ENCODE measurements around the gene C10orf143. TPM values are rescaled to one million over a fixed set of nuclear protein-coding genes. Genes with fewer than 3 reads are reported as not detected.
A peak's percentile ranks its signal among the peaks of the same experiment; 100 is the strongest.
"Not testable (repeated sequence)": the region's sequence is repeated elsewhere in the genome, so short reads cannot be mapped to it uniquely, and the experiment has no call there.

C10orf143 gene
- total RNA-seq, 2 experiments from 2014 or later = 5.5 to 5.8 TPM

- Mint-ChIP-seq H3K36me3 (ENCODE audit: low read depth) (peaks cover 12% of the 10 kb centered on the region), H3K4me3 (peak overlapping the region; percentile 88), H3K27ac (peak overlapping the region; percentile 75), H3K4me1 (peaks cover 36% of the 10 kb centered on the region), H3K9me3 (no peaks in the 10 kb centered on the region), H3K27me3 (peaks cover 18% of the 10 kb centered on the region)
- peak; percentile 7 for DNase-seq
- ChIA-PET CTCF (interaction anchor here (0.6 to 4.2 kb wide), 6 partner anchors 8 to 36 kb away, joined by 3 to 18 read pairs (median 4); partner anchors contain the start of gene C10orf143), POLR2A (interaction anchor here (0.6 to 1.1 kb wide), 3 partner anchors 25 to 42 kb away, joined by 3 to 9 read pairs (median 7); partner anchors contain the start of gene C10orf143)
Observed at GRCh38 chr10:130135676-130136225, 25.1 kb upstream of the C10orf143 start.

- Mint-ChIP-seq H3K36me3 (ENCODE audit: low read depth) (no peaks in the 10 kb centered on the region), H3K4me3 (no peak overlapping the region), H3K9me3 (no peaks in the 10 kb centered on the region), H3K27ac (no peak overlapping the region), H3K27me3 (peaks cover 40% of the 10 kb centered on the region), H3K4me1 (peaks cover 7% of the 10 kb centered on the region)
- POLR2A ChIA-PET = no interaction called here
- DNase-seq = no peak
- CTCF ChIA-PET = no interaction called here
Observed at GRCh38 chr10:130128922-130129321, 18.3 kb upstream of the C10orf143 start.

- no peak overlapping the region for H3K27ac Mint-ChIP-seq
- no peak overlapping the region for H3K4me3 Mint-ChIP-seq
- POLR2A ChIA-PET = interaction anchor here (1.0 kb wide), 1 partner anchor 9 kb away, joined by 4 read pairs; no protein-coding TSS in a partner anchor
- H3K36me3 Mint-ChIP-seq (ENCODE audit: low read depth) = no peaks in the 10 kb centered on the region
- H3K4me1 Mint-ChIP-seq = peaks cover 7% of the 10 kb centered on the region
- peaks cover 43% of the 10 kb centered on the region for H3K27me3 Mint-ChIP-seq
- CTCF ChIA-PET = interaction anchor here (0.8 to 3.7 kb wide), 9 partner anchors 8 to 275 kb away, joined by 3 to 26 read pairs (median 3); partner anchors contain the start of genes C10orf143 and GLRX3
- no peak for DNase-seq
- no peaks in the 10 kb centered on the region for H3K9me3 Mint-ChIP-seq
Observed at GRCh38 chr10:130128062-130128781, 17.6 kb upstream of the C10orf143 start.

GRCh38 chr10:130127364-130128061, 16.9 kb upstream of the C10orf143 start:
- no peaks in the 10 kb centered on the region for H3K36me3 Mint-ChIP-seq (ENCODE audit: low read depth)
- POLR2A ChIA-PET = interaction anchor here (0.6 to 1.0 kb wide), 2 partner anchors 9 to 241 kb away, joined by 3 to 4 read pairs; no protein-coding TSS in a partner anchor
- H3K27me3 Mint-ChIP-seq = peaks cover 43% of the 10 kb centered on the region
- H3K4me3 Mint-ChIP-seq = no peak overlapping the region
- no peak overlapping the region for H3K27ac Mint-ChIP-seq
- DNase-seq = peak; percentile 54
- CTCF ChIA-PET = interaction anchor here (0.6 to 3.7 kb wide), 10 partner anchors 9 to 1954 kb away, joined by 3 to 26 read pairs (median 3); partner anchors contain the start of genes C10orf143 and GLRX3
- H3K9me3 Mint-ChIP-seq = no peaks in the 10 kb centered on the region
- peaks cover 7% of the 10 kb centered on the region for H3K4me1 Mint-ChIP-seq

GRCh38 chr10:130121486-130122079, 11.0 kb upstream of the C10orf143 start:
- H3K4me1 Mint-ChIP-seq = no peaks in the 10 kb centered on the region
- H3K27ac Mint-ChIP-seq = no peak overlapping the region
- no peaks in the 10 kb centered on the region for H3K36me3 Mint-ChIP-seq (ENCODE audit: low read depth)
- CTCF ChIA-PET = interaction anchor here (0.6 kb wide), 1 partner anchor 55 kb away, joined by 3 read pairs; no protein-coding TSS in a partner anchor
- POLR2A ChIA-PET = no interaction called here
- H3K9me3 Mint-ChIP-seq = peaks cover 11% of the 10 kb centered on the region
- H3K4me3 Mint-ChIP-seq = no peak overlapping the region
- no peak for DNase-seq
- peaks cover 14% of the 10 kb centered on the region for H3K27me3 Mint-ChIP-seq

- POLR2A ChIA-PET = interaction anchor here (0.7 kb wide), 1 partner anchor 651 kb away, joined by 3 read pairs; the partner anchor contains the start of gene MGMT
- not testable (repeated sequence) for H3K27ac Mint-ChIP-seq; H3K4me1 Mint-ChIP-seq; H3K4me3 Mint-ChIP-seq; DNase-seq; H3K27me3 Mint-ChIP-seq; H3K36me3 Mint-ChIP-seq (ENCODE audit: low read depth)
- CTCF ChIA-PET = interaction anchor here (2.2 kb wide), 1 partner anchor 10 kb away, joined by 8 read pairs; no protein-coding TSS in a partner anchor
- H3K9me3 Mint-ChIP-seq = peaks cover 14% of the 10 kb centered on the region
Observed at GRCh38 chr10:130117535-130117934, 6.9 kb upstream of the C10orf143 start.

GRCh38 chr10:130116942-130117341, 6.3 kb upstream of the C10orf143 start:
- not testable (repeated sequence) for DNase-seq; H3K4me3 Mint-ChIP-seq; H3K36me3 Mint-ChIP-seq (ENCODE audit: low read depth); H3K27ac Mint-ChIP-seq; H3K27me3 Mint-ChIP-seq
- H3K9me3 Mint-ChIP-seq = peaks cover 18% of the 10 kb centered on the region
- H3K4me1 Mint-ChIP-seq = peaks cover 11% of the 10 kb centered on the region
- ChIA-PET POLR2A (interaction anchor here (0.7 kb wide), 1 partner anchor 650 kb away, joined by 3 read pairs; the partner anchor contains the start of gene MGMT), CTCF (interaction anchor here (2.2 kb wide), 1 partner anchor 11 kb away, joined by 8 read pairs; no protein-coding TSS in a partner anchor)

- no peak overlapping the region for H3K27ac Mint-ChIP-seq
Observed at GRCh38 chr10:130112821-130113220, 2.2 kb upstream of the C10orf143 start.

GRCh38 chr10:130111852-130112180, 1.2 kb upstream of the C10orf143 start:
- Mint-ChIP-seq H3K9me3 (peaks cover 8% of the 10 kb centered on the region), H3K4me1 (peaks cover 45% of the 10 kb centered on the region), H3K27me3 (peaks cover 2% of the 10 kb centered on the region), H3K36me3 (ENCODE audit: low read depth) (peaks cover 9% of the 10 kb centered on the region), H3K4me3 (peak overlapping the region; percentile 80), H3K27ac (peak overlapping the region; percentile 96)
- ChIA-PET POLR2A (interaction anchor here (1.8 kb wide), 1 partner anchor 28 kb away, joined by 4 read pairs; no protein-coding TSS in a partner anchor), CTCF (interaction anchor here (0.5 to 3.0 kb wide), 3 partner anchors 15 to 28 kb away, joined by 3 to 26 read pairs (median 5); no protein-coding TSS in a partner anchor)
- no peak for DNase-seq

More at GRCh38 chr10:130112821-130113220, 2.2 kb upstream of the C10orf143 start:
- Mint-ChIP-seq H3K4me1 (peaks cover 34% of the 10 kb centered on the region), H3K27me3 (peaks cover 2% of the 10 kb centered on the region), H3K4me3 (peak overlapping the region; percentile 6), H3K9me3 (peaks cover 15% of the 10 kb centered on the region), H3K36me3 (ENCODE audit: low read depth) (peaks cover 9% of the 10 kb centered on the region)
- ChIA-PET CTCF (interaction anchor here (1.0 kb wide), 1 partner anchor 24 kb away, joined by 3 read pairs; the partner anchor contains the start of gene GLRX3), POLR2A (no interaction called here)
- no peak for DNase-seq

GRCh38 chr10:130111113-130111851, 652 bp upstream of the C10orf143 start:
- peaks cover 7% of the 10 kb centered on the region for H3K9me3 Mint-ChIP-seq
- H3K27ac Mint-ChIP-seq = peak overlapping the region; percentile 96
- POLR2A ChIA-PET = interaction anchor here (0.6 to 1.8 kb wide), 5 partner anchors 12 to 29 kb away, joined by 3 to 7 read pairs (median 4); partner anchors contain the start of gene GLRX3
- peak; percentile 98 for DNase-seq
- H3K4me3 Mint-ChIP-seq = peak overlapping the region; percentile 80
- CTCF ChIA-PET = interaction anchor here (1.0 to 3.0 kb wide), 6 partner anchors 15 to 90 kb away, joined by 5 to 26 read pairs (median 10); partner anchors contain the start of gene GLRX3
- H3K36me3 Mint-ChIP-seq (ENCODE audit: low read depth) = peaks cover 15% of the 10 kb centered on the region
- peaks cover 49% of the 10 kb centered on the region for H3K4me1 Mint-ChIP-seq
- H3K27me3 Mint-ChIP-seq = peaks cover 1% of the 10 kb centered on the region

GRCh38 chr10:130109796-130110245, 809 bp downstream of the C10orf143 start:
- H3K27ac Mint-ChIP-seq = peak overlapping the region; percentile 96
- peaks cover 19% of the 10 kb centered on the region for H3K36me3 Mint-ChIP-seq (ENCODE audit: low read depth)
- H3K9me3 Mint-ChIP-seq = peaks cover 5% of the 10 kb centered on the region
- H3K4me1 Mint-ChIP-seq = peaks cover 52% of the 10 kb centered on the region
- CTCF ChIA-PET = interaction anchor here (0.6 to 3.0 kb wide), 16 partner anchors 11 to 1898 kb away, joined by 3 to 26 read pairs (median 4); partner anchors contain the start of gene GLRX3
- no peaks in the 10 kb centered on the region for H3K27me3 Mint-ChIP-seq
- peak overlapping the region; percentile 80 for H3K4me3 Mint-ChIP-seq
- peak; percentile 82 for DNase-seq
- POLR2A ChIA-PET = interaction anchor here (0.7 to 0.9 kb wide), 2 partner anchors 26 to 62 kb away, joined by 3 read pairs; partner anchors contain the start of gene GLRX3

Measured in activated CD4-positive, alpha-beta T cell treated with anti-CD3 and anti-CD28 coated beads, Interleukin-2, amount 10 ng/mL, durations not matched to agents 7 days and 5 days (primary cell).